CD14-positive monocyte (primary cell): ENCODE results near the gene CNTN4. TPM values are rescaled to one million over a fixed set of nuclear protein-coding genes. Genes with fewer than 3 reads are reported as not detected.

Experiments used
- DNase-seq, 3 donors: peaks; one replicate each; pipeline ENCODE4 v3.0.0-alpha.2; 2011 to 2022
- H2AFZ ChIP-seq: 2 replicates; pipeline ENCODE4 v1.6.0; 2012; ENCODE audit warnings: mild to moderate bottlenecking, low read depth, low read length, inconsistent platforms; ENCODE audit not compliant: insufficient read depth, poor library complexity, severe bottlenecking
- H3K27ac ChIP-seq, 2 donors: 1 replicate in 1 of 2; 2 replicates in 1 of 2; pipeline ENCODE4 v1.5.1; 2012 to 2013; ENCODE audit warnings: low read length in 2 of 2, control low read depth in 1 of 2, inconsistent platforms in 1 of 2, low read depth in 1 of 2, mild to moderate bottlenecking in 1 of 2
- H3K27me3 ChIP-seq, 2 donors: one replicate each; pipeline versions ENCODE4 v1.6.0 to v1.6.1; 2011 to 2013; ENCODE audit warnings: low read length in 2 of 2; ENCODE audit not compliant: control insufficient read depth in 2 of 2, insufficient read depth in 2 of 2
- H3K36me3 ChIP-seq, 2 donors: replicated peaks in 1 of 2; 1 replicate in 1 of 2; 2 replicates in 1 of 2; pipeline versions ENCODE4 v1.5.1 to v1.6.1; 2012 to 2013; ENCODE audit warnings: low read length in 2 of 2, control low read depth in 1 of 2, inconsistent platforms in 1 of 2, mild to moderate bottlenecking in 1 of 2; ENCODE audit not compliant: insufficient read depth in 2 of 2, control insufficient read depth in 1 of 2
- H3K4me1 ChIP-seq, 2 donors: 1 replicate in 1 of 2; 2 replicates in 1 of 2; pipeline versions ENCODE4 v1.5.1 to v1.6.1; 2012 to 2013; ENCODE audit warnings: low read length in 2 of 2, control low read depth in 1 of 2, inconsistent platforms in 1 of 2, mild to moderate bottlenecking in 1 of 2, moderate library complexity in 1 of 2; ENCODE audit not compliant: insufficient read depth in 2 of 2, control insufficient read depth in 1 of 2
- H3K4me2 ChIP-seq: replicated peaks from 2 replicates; pipeline ENCODE3; 2012; ENCODE audit warnings: low read length, moderate library complexity, mild to moderate bottlenecking; ENCODE audit not compliant: poor library complexity, severe bottlenecking; ENCODE audit errors: extremely low read depth
- H3K4me3 ChIP-seq, 3 experiments: fragments of 200-600 bp in 1 of 3; sonication (generic) in 1 of 3; replicated peaks in 1 of 3; 1 replicate in 2 of 3; 2 replicates in 1 of 3; pipeline ENCODE4 v1.5.1; 2011 to 2013; ENCODE audit warnings: low read length in 3 of 3, mild to moderate bottlenecking in 3 of 3, control low read depth in 2 of 3, low read depth in 2 of 3, inconsistent platforms in 1 of 3, moderate library complexity in 1 of 3
- H3K79me2 ChIP-seq: 2 replicates; pipeline ENCODE4 v1.6.0; 2012; ENCODE audit warnings: mild to moderate bottlenecking, control low read depth, inconsistent platforms, low read length, moderate library complexity; ENCODE audit not compliant: insufficient read depth
- H3K9ac ChIP-seq: 2 replicates; pipeline ENCODE4 v1.6.0; 2017; ENCODE audit warnings: low read length, mild to moderate bottlenecking; ENCODE audit not compliant: insufficient read depth, poor library complexity, severe bottlenecking
- H3K9me3 ChIP-seq, 2 donors: replicated peaks in 1 of 2; 1 replicate in 1 of 2; 2 replicates in 1 of 2; pipeline versions ENCODE4 v1.5.1 to v1.6.1; 2012 to 2013; ENCODE audit warnings: low read length in 2 of 2, control low read depth in 1 of 2; ENCODE audit not compliant: control insufficient read depth in 1 of 2, insufficient read depth in 1 of 2
- H4K20me1 ChIP-seq: 2 replicates; pipeline ENCODE4 v1.6.0; 2012; ENCODE audit warnings: mild to moderate bottlenecking, low read length, control low read depth, moderate library complexity; ENCODE audit not compliant: insufficient read depth
- H3K27ac Mint-ChIP-seq, 7 donors: one replicate each; pipeline ENCODE4 v1.8.0; 2020; ENCODE audit warnings: mild to moderate bottlenecking in 7 of 7, mixed read lengths in 7 of 7, moderate library complexity in 6 of 7, inconsistent platforms in 2 of 7
- H3K27me3 Mint-ChIP-seq, 3 donors: one replicate each; pipeline ENCODE4 v1.8.0; 2021 to 2022; ENCODE audit warnings: low read depth in 3 of 3, mild to moderate bottlenecking in 3 of 3, mixed read lengths in 3 of 3, moderate library complexity in 3 of 3, inconsistent platforms in 1 of 3
- H3K36me3 Mint-ChIP-seq, 2 donors: one replicate each; pipeline ENCODE4 v1.8.0; 2020; ENCODE audit warnings: mixed read lengths in 2 of 2, inconsistent platforms in 1 of 2, mild to moderate bottlenecking in 1 of 2
- H3K4me1 Mint-ChIP-seq: one replicate; pipeline ENCODE4 v1.8.0; 2020; ENCODE audit warnings: mild to moderate bottlenecking, mixed read lengths
- H3K4me3 Mint-ChIP-seq, 2 donors: one replicate each; pipeline ENCODE4 v1.8.0; 2020; ENCODE audit warnings: mild to moderate bottlenecking in 2 of 2, mixed read lengths in 2 of 2, moderate library complexity in 1 of 2
- H3K9me3 Mint-ChIP-seq, 7 donors: one replicate each; pipeline ENCODE4 v1.8.0; 2020 to 2022; ENCODE audit warnings: mixed read lengths in 7 of 7, mild to moderate bottlenecking in 6 of 7, moderate library complexity in 6 of 7, inconsistent platforms in 2 of 7
- WGBS: methylation state at CpG from one replicate; pipeline ENCODE4 v1.1.5; 2013; ENCODE audit warnings: missing lambda C conversion rate; ENCODE audit not compliant: insufficient coverage; 5-methylcytosine and 5-hydroxymethylcytosine counted together
- intact Hi-C, 2 donors: fragments of 100-400 bp; cut with micrococcal nuclease; formaldehyde crosslinking; loops; one replicate each; pipeline versions ENCODE4 v1.15.0 to v1.15.1; 2023
- polyA plus RNA-seq, 3 donors: library from polyadenylated mRNA; depleted of rRNA in 1 of 3; unstranded in 2 of 3; stranded (reverse) in 1 of 3; fragments of 300-500 nt in 2 of 3; fragments of >200 nt in 1 of 3; fragmentation: Illumina TruSeq in 2 of 3; gene quantifications; 1 replicate in 2 of 3; 2 replicates in 1 of 3; pipeline ENCODE4 v1.2.3, GENCODE V29; 2012 to 2021
- TF ChIP-seq, protein P1 (sequence below): fragments of 200-600 bp; IDR thresholded peaks from one replicate; pipeline ENCODE4 v1.8.0; 2022; ENCODE audit warnings: antibody characterized with exemption, mild to moderate bottlenecking

The CNTN4 gene
- polyA plus RNA-seq, 3 donors, result not detected

DNA sequence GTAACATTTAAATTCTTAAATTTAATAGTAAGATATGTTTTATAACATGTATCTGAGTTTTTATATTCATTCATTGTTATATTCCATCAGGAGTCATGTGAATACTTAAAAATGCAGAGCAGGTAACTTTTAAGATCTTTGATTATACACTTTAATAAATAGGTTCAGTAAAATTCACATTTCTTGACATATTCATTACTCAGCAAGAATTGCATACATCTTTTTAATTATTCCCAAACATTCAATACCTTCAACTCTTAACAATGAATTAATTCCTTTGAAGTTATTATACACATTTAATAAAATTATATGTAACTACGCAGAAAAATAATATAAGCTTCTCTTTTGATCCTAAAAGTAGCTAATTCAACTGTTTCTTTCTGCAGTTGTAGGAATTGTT is 105.4 kb downstream of the CNTN4 start:
- TF ChIP-seq, protein P1, sequence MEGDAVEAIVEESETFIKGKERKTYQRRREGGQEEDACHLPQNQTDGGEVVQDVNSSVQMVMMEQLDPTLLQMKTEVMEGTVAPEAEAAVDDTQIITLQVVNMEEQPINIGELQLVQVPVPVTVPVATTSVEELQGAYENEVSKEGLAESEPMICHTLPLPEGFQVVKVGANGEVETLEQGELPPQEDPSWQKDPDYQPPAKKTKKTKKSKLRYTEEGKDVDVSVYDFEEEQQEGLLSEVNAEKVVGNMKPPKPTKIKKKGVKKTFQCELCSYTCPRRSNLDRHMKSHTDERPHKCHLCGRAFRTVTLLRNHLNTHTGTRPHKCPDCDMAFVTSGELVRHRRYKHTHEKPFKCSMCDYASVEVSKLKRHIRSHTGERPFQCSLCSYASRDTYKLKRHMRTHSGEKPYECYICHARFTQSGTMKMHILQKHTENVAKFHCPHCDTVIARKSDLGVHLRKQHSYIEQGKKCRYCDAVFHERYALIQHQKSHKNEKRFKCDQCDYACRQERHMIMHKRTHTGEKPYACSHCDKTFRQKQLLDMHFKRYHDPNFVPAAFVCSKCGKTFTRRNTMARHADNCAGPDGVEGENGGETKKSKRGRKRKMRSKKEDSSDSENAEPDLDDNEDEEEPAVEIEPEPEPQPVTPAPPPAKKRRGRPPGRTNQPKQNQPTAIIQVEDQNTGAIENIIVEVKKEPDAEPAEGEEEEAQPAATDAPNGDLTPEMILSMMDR, result no peak
- no peaks in the 10 kb centered on the region for H3K9me3 ChIP-seq
- WGBS, result no CpG with 5 or more reads among the region's 1 CpG
- H3K4me1 ChIP-seq, result no peaks in the 10 kb centered on the region
- H3K4me1 Mint-ChIP-seq, result no peaks in the 10 kb centered on the region
- DNase-seq, result no peak
- H3K4me3 ChIP-seq, result no peak overlapping the region
- peaks cover 0 to 4% (median 0%) of the 10 kb centered on the region in 7 donors for H3K9me3 Mint-ChIP-seq
- no peak overlapping the region for H3K4me2 ChIP-seq
- no peak overlapping the region for H3K27ac ChIP-seq
- no peak overlapping the region for H3K4me3 Mint-ChIP-seq
- no peaks in the 10 kb centered on the region for H4K20me1 ChIP-seq
- H3K36me3 ChIP-seq, result no peaks in the 10 kb centered on the region
- no peaks in the 10 kb centered on the region for H3K27me3 Mint-ChIP-seq
- no peak overlapping the region for H3K27ac Mint-ChIP-seq
- intact Hi-C loops, result no loop called here
- no peak overlapping the region for H2AFZ ChIP-seq
- no peaks in the 10 kb centered on the region for H3K36me3 Mint-ChIP-seq
- no peaks in the 10 kb centered on the region for H3K79me2 ChIP-seq
- H3K27me3 ChIP-seq, result no peaks in the 10 kb centered on the region
- H3K9ac ChIP-seq, result no peak overlapping the region

DNA sequence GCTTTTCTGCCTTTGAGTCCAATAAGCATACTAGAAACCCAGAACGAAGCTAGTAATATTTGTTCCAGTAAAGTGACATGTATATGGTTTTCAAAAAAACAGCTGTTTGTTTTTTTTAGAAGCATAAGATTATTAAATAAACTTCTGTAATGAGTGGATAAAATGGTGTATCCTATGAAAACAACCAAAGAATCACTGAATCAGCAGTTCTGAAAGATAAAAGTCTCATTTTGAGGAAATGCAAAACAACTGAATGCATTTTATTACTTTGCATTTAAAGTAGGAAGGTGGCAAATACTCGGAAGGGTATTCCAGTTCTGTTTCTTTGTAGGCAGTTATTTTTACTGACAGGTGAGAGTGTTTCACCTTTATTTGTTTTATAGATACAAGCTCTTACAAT is 107.0 kb downstream of the CNTN4 start:
- intact Hi-C loops, result no loop called here
- H3K4me3 Mint-ChIP-seq, result no peak overlapping the region
- no peaks in the 10 kb centered on the region for H3K4me1 Mint-ChIP-seq
- H3K4me1 ChIP-seq, result no peaks in the 10 kb centered on the region
- H3K4me3 ChIP-seq, result no peak overlapping the region
- TF ChIP-seq, protein P1, result no peak
- H4K20me1 ChIP-seq, result no peaks in the 10 kb centered on the region
- no peak overlapping the region for H3K4me2 ChIP-seq
- no peaks in the 10 kb centered on the region for H3K36me3 ChIP-seq
- peaks cover 0 to 2% of the 10 kb centered on the region in 2 donors for H3K9me3 ChIP-seq
- no CpG with 5 or more reads among the region's 2 CpGs for WGBS
- H3K36me3 Mint-ChIP-seq, result no peaks in the 10 kb centered on the region
- H3K27me3 Mint-ChIP-seq, result no peaks in the 10 kb centered on the region
- H3K27ac ChIP-seq, result no peak overlapping the region
- no peak overlapping the region for H3K9ac ChIP-seq
- H2AFZ ChIP-seq, result no peak overlapping the region
- H3K9me3 Mint-ChIP-seq, result peaks cover 0 to 4% (median 0%) of the 10 kb centered on the region in 7 donors
- no peak for DNase-seq
- H3K79me2 ChIP-seq, result no peaks in the 10 kb centered on the region
- H3K27me3 ChIP-seq, result no peaks in the 10 kb centered on the region
- no peak overlapping the region for H3K27ac Mint-ChIP-seq
